HepG2 (cell line): Measurements from ENCODE around the gene ANKRD1. TPM values are rescaled to one million over a fixed set of nuclear protein-coding genes. Genes with fewer than 3 reads are reported as not detected.
A peak's percentile ranks its signal among the peaks of the same experiment; 100 is the strongest.

Source experiments
- ATAC-seq: fragments of 200-7000 bp; cut with Tn5 transposase; 3 replicates; pipeline ENCODE4 v1.9.1; 2020; ENCODE audit warnings: mild to moderate bottlenecking, moderate library complexity
- BruUV-seq: library from RNA; stranded (reverse); fragments of 400-500 nt; replicated peaks from 2 replicates; lab custom pipeline; 2021; lab: Mats Ljungman, UMichigan
- CTCF ChIA-PET: fragments of 300-600 bp; formaldehyde crosslinking; extraction: SDS; loops from one replicate; lab custom pipeline; 2021; ENCODE audit warnings: low total read pairs, inconsistent platforms, low intra/inter-chr PET ratio; lab: Yijun Ruan, JAX
- POLR2A ChIA-PET: fragments of 350-600 bp; sonication (Branson Sonifier 250); formaldehyde crosslinking; loops from one replicate; lab custom pipeline; 2020; ENCODE audit warnings: antibody characterized with exemption, inconsistent platforms; lab: Yijun Ruan, JAX
- DNase-seq: peaks from one replicate; pipeline ENCODE4 v3.0.0-alpha.2; 2015; ENCODE audit warnings: low spot score
- FAIRE-seq: peaks from 3 replicates; lab custom pipeline; 2011; peaks lifted over from hg19 to GRCh38; lab: Jason Lieb, UNC
- H2AFZ ChIP-seq: one replicate; pipeline ENCODE4 v1.6.1; 2011; ENCODE audit warnings: low read length, inconsistent platforms
- H3K27ac ChIP-seq: fragments of 300-600 bp; 3 replicates; pipeline ENCODE4 v1.8.0; 2011; ENCODE audit warnings: mixed run types, mild to moderate bottlenecking, mixed read lengths, low read length, inconsistent platforms; ENCODE audit not compliant: insufficient read depth; ENCODE audit errors: extremely low read length
- H3K27me3 ChIP-seq, 2 experiments: fragments of 200-600 bp in 1 of 2; 2 replicates in 1 of 2; 3 replicates in 1 of 2; pipeline versions ENCODE4 v1.6.0 to v1.8.0; 2011; ENCODE audit warnings: low read length in 2 of 2, mild to moderate bottlenecking in 2 of 2, moderate library complexity in 2 of 2, inconsistent platforms in 1 of 2; ENCODE audit not compliant: insufficient read depth in 2 of 2, control insufficient read depth in 1 of 2
- H3K36me3 ChIP-seq, 2 experiments: fragments of 200-600 bp in 1 of 2; replicated peaks in 1 of 2; 2 replicates in 1 of 2; 3 replicates in 1 of 2; pipeline versions ENCODE4 v1.5.1 to v1.8.0; 2011; ENCODE audit warnings: low read length in 2 of 2, inconsistent platforms in 1 of 2; ENCODE audit not compliant: insufficient read depth in 2 of 2, control insufficient read depth in 1 of 2
- H3K4me1 ChIP-seq: 2 replicates; pipeline ENCODE4 v1.5.1; 2012; ENCODE audit warnings: low read length, inconsistent platforms; ENCODE audit not compliant: insufficient read depth
- H3K4me2 ChIP-seq: 2 replicates; pipeline ENCODE4 v1.6.0; 2011; ENCODE audit warnings: low read depth, low read length, inconsistent platforms
- H3K4me3 ChIP-seq, 3 experiments: fragments of 200-600 bp in 1 of 3; sonication (generic), shearing (Covaris generic) in 1 of 3; replicated peaks in 1 of 3; 2 replicates each; pipeline ENCODE4 v1.5.1; 2011 to 2016; ENCODE audit warnings: low read length in 3 of 3, inconsistent platforms in 2 of 3, low read depth in 2 of 3, mild to moderate bottlenecking in 2 of 3, control low read depth in 1 of 3, mixed read lengths in 1 of 3; ENCODE audit not compliant: insufficient read depth in 1 of 3
- H3K79me2 ChIP-seq: one replicate; pipeline ENCODE4 v1.6.1; 2011; ENCODE audit warnings: low read length, inconsistent platforms; ENCODE audit not compliant: insufficient read depth
- H3K9ac ChIP-seq: 2 replicates; pipeline ENCODE4 v1.6.0; 2011; ENCODE audit warnings: mild to moderate bottlenecking, low read depth, low read length, inconsistent platforms; ENCODE audit not compliant: insufficient read depth
- H3K9me3 ChIP-seq: 2 replicates; pipeline ENCODE4 v1.5.1; 2012; ENCODE audit warnings: mild to moderate bottlenecking, low read length
- H4K20me1 ChIP-seq: 2 replicates; pipeline ENCODE4 v1.6.0; 2011; ENCODE audit warnings: inconsistent platforms, mild to moderate bottlenecking, low read length, moderate library complexity; ENCODE audit not compliant: insufficient read depth
- HNF4A ChIP-seq: sonication (generic); formaldehyde crosslinking; IDR thresholded peaks from 2 replicates; pipeline ENCODE4 v1.4.0; 2020; ENCODE audit warnings: missing genetic modification reagents
- IRX3 ChIP-seq: sonication (generic); formaldehyde crosslinking; IDR thresholded peaks from 2 replicates; pipeline ENCODE4 v1.8.1; 2023; ENCODE audit warnings: mild to moderate bottlenecking, low read depth, missing genetic modification reagents, borderline replicate concordance
- POLR2A ChIP-seq, 2 experiments: IDR thresholded peaks; 2 replicates each; pipeline ENCODE4 v1.6.1; 2011; ENCODE audit warnings: low read depth in 2 of 2, low read length in 2 of 2, mild to moderate bottlenecking in 1 of 2, moderate library complexity in 1 of 2; ENCODE audit not compliant: insufficient read depth in 1 of 2
- RARA ChIP-seq: IDR thresholded peaks from 2 replicates; pipeline ENCODE4 v1.6.1; 2016; ENCODE audit warnings: missing genetic modification reagents, missing compliant biosample characterization
- ZBTB38 ChIP-seq: sonication (generic); formaldehyde crosslinking; IDR thresholded peaks from 2 replicates; pipeline ENCODE4 v1.5.1; 2020; ENCODE audit warnings: mild to moderate bottlenecking, missing genetic modification reagents
- ZNF569 ChIP-seq: sonication (generic); formaldehyde crosslinking; IDR thresholded peaks from 2 replicates; pipeline ENCODE4 v1.5.0; 2020; ENCODE audit warnings: mild to moderate bottlenecking, missing genetic modification reagents, moderate library complexity, borderline replicate concordance
- ZNF652 ChIP-seq: IDR thresholded peaks from 2 replicates; pipeline ENCODE4 v1.6.1; 2016; ENCODE audit warnings: low read depth, borderline replicate concordance
- ZNF766 ChIP-seq: sonication (generic); formaldehyde crosslinking; IDR thresholded peaks from 2 replicates; pipeline ENCODE4 v1.5.0; 2020; ENCODE audit warnings: missing genetic modification reagents, borderline replicate concordance
- ZSCAN22 ChIP-seq: sonication (generic); formaldehyde crosslinking; IDR thresholded peaks from 2 replicates; pipeline ENCODE4 v1.4.0; 2020; ENCODE audit warnings: mild to moderate bottlenecking, missing genetic modification reagents
- WGBS: methylation state at CpG from one replicate; pipeline ENCODE4 v1.1.6; 2017; ENCODE audit warnings: low lambda C conversion rate; 5-methylcytosine and 5-hydroxymethylcytosine counted together
- in situ Hi-C: cut with HindIII; loops from 2 replicates; pipeline ENCODE4 v1.10.0; 2017; ENCODE audit warnings: low pct_unique_long_range_greater_than_20kb; ENCODE audit not compliant: extremely low pct_ligation_motif_present
- intact Hi-C: fragments of 100-400 bp; cut with micrococcal nuclease; formaldehyde crosslinking; loops from one replicate; pipeline ENCODE4 v1.10.0; 2022; ENCODE audit not compliant: unreplicated experiment
- polyA plus RNA-seq, 8 experiments: library from polyadenylated mRNA; depleted of rRNA in 3 of 8; stranded (reverse) in 7 of 8; unstranded in 1 of 8; fragments of >200 nt; fragmentation: Illumina TruSeq in 4 of 8; extraction: Trizol in 4 of 8; gene quantifications; 2 replicates each; pipeline versions ENCODE4 v1.2.1 to v1.2.3, GENCODE V29; 2011 to 2016; ENCODE audit warnings: low read depth in 4 of 8, missing spikeins in 1 of 8, mixed read lengths in 1 of 8; ENCODE audit not compliant: insufficient read depth in 1 of 8
- total RNA-seq, 5 experiments: library from RNA; depleted of rRNA; stranded (reverse); fragments of >200 nt; fragmentation: Illumina TruSeq; extraction: Trizol; gene quantifications; 2 replicates each; pipeline ENCODE4 v1.2.3, GENCODE V29; 2016; ENCODE audit warnings: low read depth in 1 of 5
- TF ChIP-seq, protein P1 (sequence below): sonication (generic); formaldehyde crosslinking; IDR thresholded peaks from 2 replicates; pipeline ENCODE4 v1.4.0; 2020; ENCODE audit warnings: missing genetic modification reagents
- TF ChIP-seq, protein P2 (sequence below): sonication (generic); formaldehyde crosslinking; IDR thresholded peaks from 2 replicates; pipeline ENCODE4 v1.4.0; 2020; ENCODE audit warnings: missing genetic modification reagents
- TF ChIP-seq, protein P3 (sequence below): sonication (generic); formaldehyde crosslinking; IDR thresholded peaks from 2 replicates; pipeline ENCODE4 v1.5.1; 2020; ENCODE audit warnings: mild to moderate bottlenecking, missing genetic modification reagents, moderate library complexity
- TF ChIP-seq, protein P4 (sequence below): IDR thresholded peaks from 2 replicates; pipeline ENCODE4 v1.6.1; 2012; ENCODE audit warnings: low read depth, low read length, improper control_type of control experiment

The ANKRD1 gene
- total and polyA plus RNA-seq, 2 of the 13 experiments (the other 11 are each of a cell fraction or from before 2014, with no cell fraction given): 19.4 to 41.8 TPM

DNA sequence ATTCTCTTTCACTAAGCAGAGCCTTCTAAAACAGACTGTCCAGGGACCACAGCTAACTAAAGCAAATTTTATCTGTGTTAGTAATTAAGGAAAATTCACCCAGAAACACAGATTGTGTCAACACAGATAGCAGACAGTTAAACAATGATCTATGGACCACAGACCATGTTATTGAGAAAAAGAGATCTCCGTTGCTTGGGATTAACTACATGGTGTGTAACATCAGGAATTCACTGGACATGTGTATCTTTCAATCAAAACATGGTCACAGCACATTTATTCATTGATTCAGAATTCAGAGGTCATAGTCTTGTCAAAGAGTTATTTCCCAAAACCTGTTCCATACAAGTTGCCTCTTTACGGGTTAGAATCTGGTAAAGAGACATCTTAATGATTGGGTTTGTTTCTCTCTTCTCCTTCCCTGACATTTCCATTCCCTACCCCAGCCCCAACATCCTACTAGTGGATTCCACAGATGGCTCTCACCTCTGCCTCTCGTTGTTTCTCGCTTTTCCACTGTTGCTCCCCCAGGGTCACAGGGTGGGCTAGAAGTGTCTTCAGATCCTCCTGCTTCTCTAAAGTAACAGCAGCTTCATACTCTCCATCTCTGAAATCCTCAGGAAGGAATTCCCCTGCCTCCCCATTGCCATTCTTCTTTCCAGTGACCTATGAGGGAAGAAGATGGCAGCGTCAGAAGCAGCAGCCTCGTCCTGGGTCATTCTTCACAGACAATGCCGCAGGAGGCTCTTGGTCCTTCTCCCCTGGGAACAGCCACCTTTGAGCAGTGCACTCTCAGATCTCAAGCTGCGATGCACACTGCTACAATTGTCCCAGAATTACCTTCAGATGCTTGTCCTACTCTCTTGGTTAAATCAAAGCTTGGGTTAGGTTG lies 958 bp downstream of the ANKRD1 start:
- H3K4me3 ChIP-seq: peak overlapping the region; percentile 49 to 69 (median 52)
- POLR2A ChIA-PET: interaction anchor here (1.3 to 3.3 kb wide), 3 partner anchors 8 to 301 kb away, joined by 4 to 41 read pairs (median 20); partner anchors contain the start of gene PCGF5
- TF ChIP-seq ZBTB38 (CRISPR knock-in tag) (0 out of 2 replicates have a peak, but pooled peaks have one; percentile 24), ZSCAN22 (CRISPR knock-in tag) (no peak), IRX3 (CRISPR knock-in tag) (no peak), ZNF569 (CRISPR knock-in tag) (no peak), HNF4A (CRISPR knock-in tag) (peak; percentile 59), RARA (CRISPR knock-in tag) (0 out of 2 replicates have a peak, but pooled peaks have one; percentile 14), ZNF766 (CRISPR knock-in tag) (no peak), POLR2A (IDR thresholded peaks at IDR 0.05; ENCODE audit: insufficient read depth in 1 of 2, low read depth in 2 of 2, low read length in 2 of 2) (peak in 1 of 2 experiments; percentile 35; a peak in 1 of 4 replicates), ZNF652 (CRISPR knock-in tag) (no peak)
- TF ChIP-seq, protein P1, sequence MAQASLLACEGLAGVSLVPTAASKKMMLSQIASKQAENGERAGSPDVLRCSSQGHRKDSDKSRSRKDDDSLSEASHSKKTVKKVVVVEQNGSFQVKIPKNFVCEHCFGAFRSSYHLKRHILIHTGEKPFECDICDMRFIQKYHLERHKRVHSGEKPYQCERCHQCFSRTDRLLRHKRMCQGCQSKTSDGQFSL: no peak
- TF ChIP-seq, protein P2, sequence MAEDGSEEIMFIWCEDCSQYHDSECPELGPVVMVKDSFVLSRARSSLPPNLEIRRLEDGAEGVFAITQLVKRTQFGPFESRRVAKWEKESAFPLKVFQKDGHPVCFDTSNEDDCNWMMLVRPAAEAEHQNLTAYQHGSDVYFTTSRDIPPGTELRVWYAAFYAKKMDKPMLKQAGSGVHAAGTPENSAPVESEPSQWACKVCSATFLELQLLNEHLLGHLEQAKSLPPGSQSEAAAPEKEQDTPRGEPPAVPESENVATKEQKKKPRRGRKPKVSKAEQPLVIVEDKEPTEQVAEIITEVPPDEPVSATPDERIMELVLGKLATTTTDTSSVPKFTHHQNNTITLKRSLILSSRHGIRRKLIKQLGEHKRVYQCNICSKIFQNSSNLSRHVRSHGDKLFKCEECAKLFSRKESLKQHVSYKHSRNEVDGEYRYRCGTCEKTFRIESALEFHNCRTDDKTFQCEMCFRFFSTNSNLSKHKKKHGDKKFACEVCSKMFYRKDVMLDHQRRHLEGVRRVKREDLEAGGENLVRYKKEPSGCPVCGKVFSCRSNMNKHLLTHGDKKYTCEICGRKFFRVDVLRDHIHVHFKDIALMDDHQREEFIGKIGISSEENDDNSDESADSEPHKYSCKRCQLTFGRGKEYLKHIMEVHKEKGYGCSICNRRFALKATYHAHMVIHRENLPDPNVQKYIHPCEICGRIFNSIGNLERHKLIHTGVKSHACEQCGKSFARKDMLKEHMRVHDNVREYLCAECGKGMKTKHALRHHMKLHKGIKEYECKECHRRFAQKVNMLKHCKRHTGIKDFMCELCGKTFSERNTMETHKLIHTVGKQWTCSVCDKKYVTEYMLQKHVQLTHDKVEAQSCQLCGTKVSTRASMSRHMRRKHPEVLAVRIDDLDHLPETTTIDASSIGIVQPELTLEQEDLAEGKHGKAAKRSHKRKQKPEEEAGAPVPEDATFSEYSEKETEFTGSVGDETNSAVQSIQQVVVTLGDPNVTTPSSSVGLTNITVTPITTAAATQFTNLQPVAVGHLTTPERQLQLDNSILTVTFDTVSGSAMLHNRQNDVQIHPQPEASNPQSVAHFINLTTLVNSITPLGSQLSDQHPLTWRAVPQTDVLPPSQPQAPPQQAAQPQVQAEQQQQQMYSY (CRISPR knock-in tag): no peak
- TF ChIP-seq, protein P3, sequence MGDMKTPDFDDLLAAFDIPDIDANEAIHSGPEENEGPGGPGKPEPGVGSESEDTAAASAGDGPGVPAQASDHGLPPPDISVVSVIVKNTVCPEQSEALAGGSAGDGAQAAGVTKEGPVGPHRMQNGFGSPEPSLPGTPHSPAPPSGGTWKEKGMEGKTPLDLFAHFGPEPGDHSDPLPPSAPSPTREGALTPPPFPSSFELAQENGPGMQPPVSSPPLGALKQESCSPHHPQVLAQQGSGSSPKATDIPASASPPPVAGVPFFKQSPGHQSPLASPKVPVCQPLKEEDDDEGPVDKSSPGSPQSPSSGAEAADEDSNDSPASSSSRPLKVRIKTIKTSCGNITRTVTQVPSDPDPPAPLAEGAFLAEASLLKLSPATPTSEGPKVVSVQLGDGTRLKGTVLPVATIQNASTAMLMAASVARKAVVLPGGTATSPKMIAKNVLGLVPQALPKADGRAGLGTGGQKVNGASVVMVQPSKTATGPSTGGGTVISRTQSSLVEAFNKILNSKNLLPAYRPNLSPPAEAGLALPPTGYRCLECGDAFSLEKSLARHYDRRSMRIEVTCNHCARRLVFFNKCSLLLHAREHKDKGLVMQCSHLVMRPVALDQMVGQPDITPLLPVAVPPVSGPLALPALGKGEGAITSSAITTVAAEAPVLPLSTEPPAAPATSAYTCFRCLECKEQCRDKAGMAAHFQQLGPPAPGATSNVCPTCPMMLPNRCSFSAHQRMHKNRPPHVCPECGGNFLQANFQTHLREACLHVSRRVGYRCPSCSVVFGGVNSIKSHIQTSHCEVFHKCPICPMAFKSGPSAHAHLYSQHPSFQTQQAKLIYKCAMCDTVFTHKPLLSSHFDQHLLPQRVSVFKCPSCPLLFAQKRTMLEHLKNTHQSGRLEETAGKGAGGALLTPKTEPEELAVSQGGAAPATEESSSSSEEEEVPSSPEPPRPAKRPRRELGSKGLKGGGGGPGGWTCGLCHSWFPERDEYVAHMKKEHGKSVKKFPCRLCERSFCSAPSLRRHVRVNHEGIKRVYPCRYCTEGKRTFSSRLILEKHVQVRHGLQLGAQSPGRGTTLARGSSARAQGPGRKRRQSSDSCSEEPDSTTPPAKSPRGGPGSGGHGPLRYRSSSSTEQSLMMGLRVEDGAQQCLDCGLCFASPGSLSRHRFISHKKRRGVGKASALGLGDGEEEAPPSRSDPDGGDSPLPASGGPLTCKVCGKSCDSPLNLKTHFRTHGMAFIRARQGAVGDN (CRISPR knock-in tag): no peak
- TF ChIP-seq, protein P4, sequence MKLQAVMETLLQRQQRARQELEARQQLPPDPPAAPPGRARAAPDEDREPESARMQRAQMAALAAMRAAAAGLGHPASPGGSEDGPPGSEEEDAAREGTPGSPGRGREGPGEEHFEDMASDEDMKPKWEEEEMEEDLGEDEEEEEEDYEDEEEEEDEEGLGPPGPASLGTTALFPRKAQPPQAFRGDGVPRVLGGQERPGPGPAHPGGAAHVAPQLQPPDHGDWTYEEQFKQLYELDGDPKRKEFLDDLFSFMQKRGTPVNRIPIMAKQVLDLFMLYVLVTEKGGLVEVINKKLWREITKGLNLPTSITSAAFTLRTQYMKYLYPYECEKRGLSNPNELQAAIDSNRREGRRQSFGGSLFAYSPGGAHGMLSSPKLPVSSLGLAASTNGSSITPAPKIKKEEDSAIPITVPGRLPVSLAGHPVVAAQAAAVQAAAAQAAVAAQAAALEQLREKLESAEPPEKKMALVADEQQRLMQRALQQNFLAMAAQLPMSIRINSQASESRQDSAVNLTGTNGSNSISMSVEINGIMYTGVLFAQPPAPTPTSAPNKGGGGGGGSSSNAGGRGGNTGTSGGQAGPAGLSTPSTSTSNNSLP: peak; percentile 68; the same call in 1 of the 2 replicates

More for the DNA sequence above, 958 bp downstream of the ANKRD1 start:
- no TSS peak for BruUV-seq
- Histone ChIP-seq H3K27ac (peak overlapping the region; percentile 70), H3K4me1 (peaks cover 50% of the 10 kb centered on the region), H3K27me3 (no peaks in the 10 kb centered on the region), H3K36me3 (peaks cover 1 to 3% of the 10 kb centered on the region in 2 experiments; a peak in 4 of 5 replicates), H2AFZ (no peak overlapping the region), H3K4me2 (peak overlapping the region; percentile 70), H3K79me2 (no peaks in the 10 kb centered on the region), H3K9ac (peak overlapping the region; percentile 70), H4K20me1 (no peaks in the 10 kb centered on the region), H3K9me3 (no peaks in the 10 kb centered on the region)
- DNase-seq: no peak
- intact Hi-C loops: loop anchor here (2.0 to 5.0 kb wide), 2 partner anchors 49 to 302 kb away; partner anchors contain the start of gene PCGF5
- no peak for ATAC-seq
- FAIRE-seq: peak; percentile 43
- in situ Hi-C loops: no loop called here
- CTCF ChIA-PET: no interaction called here
- 58% methylated on average over 8 of the region's 8 CpGs for WGBS
